Measurements from ENCODE around the gene PACSIN2.
"Not testable (repeated sequence)": the region's sequence is repeated elsewhere in the genome, so short reads cannot be mapped to it uniquely, and the experiment has no call there.

The PACSIN2 gene

DNA sequence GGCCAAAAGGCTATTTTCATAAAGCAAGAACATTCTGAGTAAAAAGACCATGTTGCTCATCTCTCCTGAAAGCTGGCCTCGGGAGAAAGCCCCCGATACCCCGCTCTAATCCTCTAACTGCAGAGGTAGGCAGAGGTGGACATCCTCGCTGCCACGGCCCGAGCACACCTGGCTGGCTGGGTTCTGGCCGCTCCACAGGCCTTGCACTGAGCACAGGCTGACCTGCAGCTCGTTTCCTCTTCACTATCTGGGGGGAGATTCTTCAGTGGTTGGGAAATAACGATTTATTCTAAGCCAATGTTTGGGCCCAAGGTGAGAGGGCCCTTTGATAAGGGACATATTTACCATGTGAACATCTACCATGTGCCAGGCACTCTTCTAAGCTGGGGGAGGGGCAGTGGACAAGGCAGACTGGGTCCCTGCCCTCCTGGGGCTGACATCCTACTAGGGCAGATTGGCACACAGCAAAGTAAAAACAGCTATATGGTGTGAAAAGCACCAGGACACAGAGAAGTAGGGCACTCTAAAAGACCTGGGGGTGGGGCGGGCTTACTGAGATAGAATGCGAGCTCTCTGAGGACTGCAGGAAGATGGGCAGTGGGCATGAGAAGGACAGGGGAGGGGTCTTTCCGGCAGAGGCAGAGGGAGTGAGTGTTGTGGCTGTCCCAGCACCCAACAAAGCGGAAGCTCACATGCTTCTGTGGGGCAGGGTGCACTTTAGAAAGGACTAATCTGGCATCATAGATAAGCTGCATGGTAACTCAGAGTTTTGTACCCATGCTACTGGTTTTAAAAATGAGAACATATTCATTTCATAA, 92.4 kb downstream of the PACSIN2 start:
- DNase-seq: no peak

DNA sequence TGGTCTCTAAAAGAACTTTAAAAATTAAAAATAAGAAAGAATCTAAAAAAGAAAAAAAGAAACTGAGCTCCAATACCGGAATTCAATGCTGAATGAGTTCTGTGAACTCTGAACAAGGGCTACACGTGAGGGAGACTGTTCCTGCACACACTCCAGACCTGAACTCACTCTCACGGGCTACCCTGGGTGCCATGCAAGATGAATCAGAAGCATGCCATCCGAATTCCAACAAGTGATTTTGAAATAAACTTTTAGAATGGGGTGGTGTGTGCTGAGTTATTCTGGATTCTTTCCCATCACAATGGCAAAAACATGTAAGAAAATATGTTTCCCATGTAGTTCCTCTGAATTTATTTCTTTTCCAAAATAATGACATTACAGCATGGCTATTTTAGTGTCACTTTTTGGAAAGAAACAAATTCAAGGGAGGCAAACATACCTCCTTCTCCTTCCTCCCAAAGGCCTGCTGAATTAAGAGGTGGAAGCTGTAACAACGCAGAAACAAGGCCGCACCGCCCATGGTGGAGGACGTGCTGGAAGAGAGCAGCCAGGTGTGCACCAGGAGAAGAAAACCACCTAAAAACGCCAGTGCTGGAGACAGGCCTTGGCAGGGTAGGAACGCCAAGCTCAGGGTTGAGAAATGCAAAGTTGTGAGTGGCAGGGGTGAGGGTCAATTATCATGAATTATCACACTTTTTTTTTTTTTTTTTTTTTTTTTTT, 94.7 kb downstream of the PACSIN2 start:
- no peak for DNase-seq

DNA sequence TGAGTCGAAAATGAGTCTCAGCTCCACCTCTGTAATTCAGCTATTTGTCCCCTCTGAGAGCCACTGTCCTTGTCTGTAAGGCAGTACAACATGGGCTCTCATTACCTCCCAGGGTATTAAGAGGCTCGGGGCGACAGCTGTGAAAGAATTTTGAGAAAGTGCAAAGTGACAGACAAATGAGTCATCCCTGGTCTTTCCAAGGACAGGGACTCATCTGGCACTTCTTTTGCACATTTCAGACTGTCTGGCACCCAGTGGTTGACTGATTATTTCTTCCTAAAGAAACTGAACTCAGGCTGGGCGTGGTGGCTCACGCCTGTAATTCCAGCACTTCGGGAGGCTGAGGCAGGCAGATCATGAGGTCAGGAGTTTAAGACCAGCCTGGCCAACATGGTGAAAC, 95.8 kb downstream of the PACSIN2 start:
- DNase-seq: no peak

DNA sequence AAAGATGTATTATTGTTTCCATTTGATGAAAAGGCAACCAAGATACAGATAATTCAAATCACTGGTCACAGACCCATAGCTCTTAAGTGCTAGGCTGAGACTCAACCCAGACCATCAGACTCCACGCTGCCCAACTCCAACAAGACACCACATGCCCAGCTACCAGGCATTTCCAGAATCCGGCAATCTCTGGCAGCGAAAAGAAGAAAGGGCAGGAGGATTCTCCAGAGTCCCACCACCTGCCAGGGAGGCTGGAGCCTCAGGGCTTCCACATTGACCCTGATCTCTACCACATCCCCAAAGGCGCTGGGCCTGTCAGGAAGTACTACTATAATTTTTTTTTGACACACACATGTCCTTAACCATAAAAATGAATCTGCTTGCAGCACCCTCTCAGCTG, 96.4 kb downstream of the PACSIN2 start:
- DNase-seq: no peak

DNA sequence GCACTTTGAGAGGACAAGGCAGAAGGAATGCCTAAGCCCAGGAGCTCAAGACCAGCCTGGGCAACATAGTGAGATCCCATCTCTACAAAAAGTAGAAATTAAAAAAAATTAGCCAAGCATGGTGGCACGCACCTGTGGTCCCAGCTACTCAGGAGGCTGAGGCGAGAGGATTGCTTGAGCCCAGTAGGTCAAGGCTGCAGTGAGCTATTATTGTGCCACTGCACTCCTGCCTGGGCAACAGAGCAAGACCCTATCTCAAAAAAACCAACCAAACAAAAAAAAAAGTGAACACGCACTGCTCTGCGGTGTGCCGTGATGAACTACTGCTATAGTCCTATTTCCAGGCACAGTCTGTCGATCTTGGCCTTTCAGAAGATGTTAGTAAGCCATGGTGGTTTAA, 97.6 kb downstream of the PACSIN2 start:
- DNase-seq: not testable (repeated sequence)

DNA sequence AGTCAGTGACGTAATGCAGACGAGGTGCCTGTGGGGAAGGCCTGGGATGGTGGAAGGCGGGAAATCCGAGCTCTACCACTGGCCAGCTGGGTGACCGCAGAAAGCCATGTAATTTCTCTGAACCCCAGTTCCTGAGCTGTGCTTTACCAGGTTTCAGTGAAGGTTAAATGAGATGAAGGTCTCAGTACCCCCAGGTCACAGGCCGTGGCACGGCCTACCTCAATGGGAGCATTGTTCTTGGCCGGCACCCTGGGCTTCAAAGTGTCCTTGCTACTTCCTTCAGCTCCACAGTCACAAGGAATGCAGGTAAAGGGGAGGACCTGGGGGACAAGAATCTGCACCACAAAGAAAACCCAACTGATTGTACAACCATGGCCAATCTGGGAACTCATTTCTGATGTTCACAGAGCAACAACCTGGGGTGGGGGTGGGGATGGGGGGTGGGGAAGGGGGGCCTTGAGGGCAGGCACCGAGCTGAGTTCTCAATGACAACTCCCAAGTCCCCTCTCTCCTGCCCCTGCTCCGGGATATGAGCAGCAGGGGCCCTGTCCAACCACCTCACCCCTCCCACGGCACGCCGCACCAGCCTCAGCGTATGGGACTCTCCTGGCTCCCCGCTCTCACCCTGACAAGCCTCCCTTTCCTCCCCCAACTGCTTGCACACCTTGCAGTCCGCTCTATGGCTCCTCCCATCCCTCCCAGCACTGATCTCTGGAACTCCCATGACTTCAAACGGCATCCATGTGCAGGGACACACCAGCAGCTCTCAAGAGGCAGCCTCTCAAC, 98.8 kb downstream of the PACSIN2 start:
- DNase-seq: no peak

DNA sequence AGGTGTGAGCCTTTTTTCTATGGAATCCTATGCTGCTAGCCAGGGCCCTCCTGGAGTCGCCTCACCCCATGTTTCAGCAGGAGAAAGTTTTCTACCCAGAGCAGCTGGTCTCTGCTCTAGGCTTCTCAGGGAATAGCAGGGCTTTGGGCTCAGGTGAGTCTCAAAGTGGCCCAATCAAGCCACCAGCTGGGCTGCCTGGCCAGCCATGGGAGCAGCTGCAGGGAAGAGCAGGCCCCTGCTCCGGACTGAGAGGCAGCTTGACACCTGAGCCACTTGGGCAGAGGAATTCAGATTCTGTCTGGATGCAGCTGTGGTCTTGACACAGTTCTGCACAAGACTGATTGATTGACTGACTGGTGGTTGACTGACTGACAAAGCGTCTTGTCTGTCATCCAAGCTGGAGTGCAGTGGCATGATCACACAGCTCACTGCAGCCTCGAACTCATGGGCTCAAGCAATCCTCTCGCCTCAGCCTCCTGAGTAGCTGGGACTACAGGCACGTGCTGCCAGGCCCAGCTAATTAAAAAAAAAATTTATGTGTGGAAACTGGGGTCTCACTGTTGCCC, 100.4 kb downstream of the PACSIN2 start:
- no peak for DNase-seq

DNA sequence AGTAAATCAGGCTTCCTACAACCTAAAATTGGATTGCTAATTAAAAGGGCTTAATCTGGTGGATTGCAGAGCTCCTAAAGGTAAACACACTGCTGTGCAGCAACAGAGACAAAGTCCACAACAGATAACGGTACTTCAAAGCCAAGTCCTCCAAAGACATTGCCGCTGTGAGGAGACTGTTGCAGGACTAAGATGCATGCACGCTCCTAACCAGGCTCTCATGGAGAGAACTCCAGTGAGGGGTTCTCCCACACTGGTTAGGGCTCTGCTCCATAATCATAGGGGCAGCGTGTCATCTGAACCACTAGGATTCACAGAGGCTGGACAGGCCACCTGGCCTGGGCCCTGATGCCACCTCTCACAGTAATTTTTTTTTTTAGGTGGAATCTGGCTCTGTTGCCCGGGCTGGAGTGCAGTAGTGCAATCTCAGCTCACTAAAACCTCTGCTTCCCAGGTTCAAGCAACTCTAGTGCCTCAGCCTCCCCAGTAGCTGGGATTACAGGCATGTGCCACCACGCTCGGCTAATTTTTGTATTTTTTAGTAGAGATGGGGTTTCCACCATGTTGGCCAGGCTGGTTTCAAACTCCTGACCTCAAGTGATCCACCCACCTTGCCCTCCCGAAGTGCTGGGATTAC, 101.0 kb downstream of the PACSIN2 start:
- no peak for DNase-seq

DNA sequence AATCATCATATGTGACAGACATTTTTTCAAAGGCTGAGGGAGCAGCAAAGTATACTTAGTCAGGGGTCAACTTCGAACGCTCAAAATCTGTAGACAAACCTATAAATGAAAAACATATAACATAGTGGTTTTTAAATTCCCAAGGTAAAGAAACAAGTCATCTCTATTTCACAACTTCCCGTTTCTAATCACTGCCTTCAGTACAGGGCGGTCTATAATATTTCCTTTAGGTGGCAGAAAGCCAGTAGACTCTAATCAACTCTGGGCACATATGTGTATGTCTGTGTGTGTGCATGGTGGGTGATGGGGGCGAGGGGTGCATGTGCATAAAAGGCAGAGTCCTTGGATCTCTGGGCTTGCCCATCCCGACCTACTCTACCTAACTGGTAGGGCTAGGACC, 102.9 kb downstream of the PACSIN2 start:
- no peak for DNase-seq

DNA sequence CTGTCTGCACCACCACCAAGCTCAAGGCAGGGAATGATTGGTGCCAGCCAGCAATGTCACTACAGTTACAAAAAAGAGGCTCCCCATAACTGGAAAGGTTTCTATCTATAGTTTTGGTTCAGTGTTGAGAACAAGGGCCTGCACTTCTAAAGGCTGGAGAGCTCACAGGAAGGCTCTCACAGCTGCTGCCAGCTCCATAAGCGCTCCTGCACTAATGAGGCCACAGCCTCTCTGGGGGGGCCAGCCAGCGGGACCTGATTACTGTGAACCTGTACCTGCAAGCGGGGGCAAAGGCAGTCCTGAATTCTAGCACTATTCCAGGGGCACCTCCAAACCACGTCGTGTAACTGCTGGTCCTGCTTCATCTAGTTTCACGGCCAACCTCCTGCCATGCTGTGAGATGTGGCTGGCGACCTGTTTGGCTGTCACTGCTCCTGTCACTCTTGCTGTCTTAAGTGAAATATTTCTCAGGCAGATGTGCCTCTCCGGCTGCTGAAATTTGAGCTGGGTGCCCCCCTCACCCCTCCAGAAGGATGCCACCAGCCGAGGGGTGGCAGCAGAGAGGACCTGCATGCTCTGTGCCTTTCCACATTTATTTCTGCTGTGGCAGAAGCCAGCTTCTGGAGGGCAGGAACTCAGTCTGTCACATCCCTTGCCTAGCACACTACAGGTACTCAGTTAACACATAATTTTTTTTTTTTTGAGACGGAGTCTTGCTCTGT, 104.6 kb downstream of the PACSIN2 start:
- no peak for DNase-seq

DNA sequence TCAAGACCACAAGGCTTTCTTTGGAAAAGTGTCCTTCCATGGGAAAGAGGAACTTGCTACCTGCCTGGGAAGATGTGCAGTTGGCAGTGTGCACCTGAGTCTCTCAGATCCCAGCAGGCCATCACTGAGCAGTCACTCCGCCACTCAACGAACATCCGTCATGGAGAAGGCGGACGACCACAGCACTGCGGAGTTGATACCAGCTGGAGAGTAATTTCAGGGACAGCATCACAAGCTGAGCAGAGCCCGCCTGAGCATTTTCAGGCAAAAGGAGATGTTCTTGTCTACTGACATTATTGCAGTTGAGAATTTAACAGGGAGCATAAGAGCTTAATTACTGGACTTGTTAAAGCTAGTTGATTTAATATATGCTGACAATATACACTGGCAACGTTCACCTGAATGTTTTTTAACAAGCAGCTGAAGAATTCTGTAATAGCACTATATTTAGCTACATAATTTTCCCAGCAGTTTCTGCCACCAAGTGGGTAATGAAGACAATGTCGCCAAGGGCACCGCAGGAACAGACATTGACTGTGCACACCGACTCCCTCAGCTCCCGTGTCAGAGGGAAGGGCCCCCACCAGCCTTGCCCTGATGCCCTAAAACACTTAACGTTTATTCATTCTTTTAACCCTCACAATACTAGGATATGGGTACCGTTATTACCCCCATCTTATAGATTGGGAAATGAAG, 105.4 kb downstream of the PACSIN2 start:
- DNase-seq: no peak

DNA sequence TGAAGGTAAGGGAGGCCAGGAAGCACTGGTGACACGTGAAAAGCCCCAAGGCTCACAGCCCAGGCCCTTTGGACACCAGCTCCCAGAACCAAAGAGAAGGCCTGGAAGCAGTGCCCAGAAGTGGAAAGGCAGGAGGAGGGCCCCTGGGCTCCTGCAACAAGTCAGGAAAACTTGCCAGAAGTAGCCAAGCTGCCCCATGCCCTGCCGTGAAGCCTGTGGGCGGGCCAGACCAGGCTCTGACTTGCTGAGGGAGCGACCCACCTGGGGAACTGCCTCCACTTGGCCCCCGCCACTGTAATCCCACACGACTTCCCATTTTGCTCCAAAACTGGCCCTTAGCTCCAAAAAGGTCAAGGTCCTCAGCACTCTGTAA, 106.6 kb downstream of the PACSIN2 start:
- DNase-seq: no peak

DNA sequence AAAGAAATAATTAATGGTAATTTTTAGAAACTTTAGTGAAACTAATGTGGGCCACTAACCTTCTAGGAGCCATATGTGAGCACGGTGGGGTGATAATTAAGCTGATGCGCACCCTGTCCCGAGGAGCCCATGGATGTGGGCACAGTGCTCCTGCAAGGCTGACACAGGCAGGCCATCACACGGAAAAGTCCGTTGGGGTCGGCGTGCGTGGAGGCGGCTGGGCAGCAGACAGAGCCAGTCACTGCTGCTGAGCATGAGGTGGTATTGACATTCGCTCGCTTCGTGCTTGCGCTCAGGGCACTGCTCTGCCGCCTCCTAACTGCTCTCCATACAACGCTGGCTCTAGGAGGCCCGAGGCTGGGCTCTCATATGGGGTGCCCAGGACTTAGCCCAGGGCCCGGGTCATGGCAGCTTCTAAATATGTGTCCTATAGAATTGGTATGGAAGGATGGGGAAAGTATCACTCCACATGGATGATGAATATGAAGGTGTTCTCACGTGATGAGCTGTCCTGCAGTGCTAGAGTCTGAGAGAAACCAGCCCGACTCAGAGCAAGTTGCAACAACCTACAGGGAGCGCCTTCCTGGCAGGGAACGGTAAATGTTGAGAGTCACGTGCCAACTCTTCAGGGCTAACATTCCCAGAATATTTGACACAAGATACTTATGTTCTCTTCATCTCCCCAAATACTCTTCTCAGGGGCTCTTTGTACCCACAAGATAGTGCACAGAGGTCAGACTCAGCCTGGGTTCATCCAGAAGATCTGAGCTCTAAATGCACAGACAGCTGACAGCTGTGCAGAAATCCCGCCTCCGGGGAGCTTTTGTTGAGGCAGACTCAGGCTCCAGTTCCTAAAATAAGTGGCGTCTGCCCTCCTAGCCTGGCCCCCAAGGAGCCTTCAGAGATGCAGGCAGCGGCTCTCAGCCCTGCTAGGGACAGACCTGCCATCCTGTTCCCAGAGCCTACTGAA, 107.3 kb downstream of the PACSIN2 start:
- DNase-seq: no peak

DNA sequence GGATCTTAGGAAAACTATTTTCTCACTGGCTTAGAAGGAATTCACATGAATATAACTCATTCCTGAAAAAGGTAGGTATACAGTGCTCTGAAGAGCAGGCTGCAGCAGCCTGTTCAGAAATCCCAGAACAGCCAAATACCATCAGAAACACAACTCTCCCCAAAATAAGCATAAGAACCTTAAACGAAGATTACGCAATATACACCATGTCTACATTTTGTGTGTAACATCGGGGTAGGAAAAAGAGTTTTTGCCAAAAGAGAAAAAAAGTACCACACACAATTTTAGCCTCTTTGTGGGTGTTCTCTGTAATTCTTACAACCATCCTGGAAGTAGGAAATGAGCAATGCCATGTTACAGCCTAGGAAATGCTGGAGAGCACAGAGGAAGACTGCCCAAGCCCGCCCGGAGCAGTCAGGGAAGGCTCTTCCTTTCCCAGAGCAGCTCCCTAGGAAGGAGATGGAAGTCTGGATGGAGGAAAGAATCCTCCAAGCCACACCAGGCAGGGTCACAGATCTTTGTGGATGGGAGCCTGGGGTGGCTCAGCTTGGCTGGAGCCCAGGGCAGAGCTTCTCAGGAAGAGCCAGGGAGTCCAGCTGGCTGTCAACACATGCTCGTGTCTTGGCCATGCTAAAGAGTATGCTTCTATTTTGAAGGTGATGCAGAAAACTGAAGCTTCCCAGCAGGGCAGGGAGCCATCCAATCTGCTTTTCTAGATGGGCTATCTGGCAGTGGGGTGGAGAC, 108.2 kb downstream of the PACSIN2 start:
- DNase-seq: no peak

DNA sequence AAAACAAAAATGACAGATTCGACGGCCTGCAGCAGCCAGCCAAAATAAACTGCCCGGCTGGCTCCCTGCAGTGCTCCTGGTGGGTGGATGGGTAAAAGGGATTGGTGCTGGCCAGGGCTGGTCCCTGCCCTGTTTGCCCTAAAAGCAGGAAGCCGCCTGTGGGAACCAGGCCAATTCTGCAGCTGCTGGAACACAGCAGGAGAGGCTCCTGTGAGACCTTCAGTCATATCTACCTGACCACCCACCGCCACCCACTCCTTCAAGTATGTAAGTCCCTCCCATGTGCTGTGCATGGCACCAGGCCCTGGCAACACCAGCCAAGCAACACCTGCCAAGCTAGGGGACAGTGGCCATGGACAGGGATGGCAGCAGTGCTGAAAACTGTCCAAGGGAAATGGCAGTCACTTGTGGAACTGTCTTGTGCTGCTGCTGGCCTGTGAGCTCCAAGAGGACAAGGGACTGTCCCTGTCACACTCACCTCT, 109.2 kb downstream of the PACSIN2 start:
- DNase-seq: no peak

DNA sequence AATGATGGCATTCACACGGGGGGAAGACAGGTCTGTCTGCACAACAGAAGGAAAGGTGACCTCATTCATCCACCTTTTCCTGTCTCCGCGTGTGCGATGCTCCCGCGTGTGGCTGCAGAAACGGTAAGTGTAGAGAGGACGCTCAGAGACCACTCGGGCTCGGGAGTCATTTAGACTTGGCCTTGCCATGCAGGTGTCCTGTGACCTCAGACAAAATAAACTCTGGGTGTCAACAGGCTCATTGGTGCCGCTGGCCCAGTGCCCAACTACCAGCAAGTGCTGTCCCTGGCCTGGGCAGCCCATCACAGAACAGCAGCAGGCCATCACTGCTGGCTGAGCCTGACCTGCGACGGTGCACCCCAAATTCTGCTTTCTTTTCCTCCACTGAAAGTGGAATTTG, 109.7 kb downstream of the PACSIN2 start:
- no peak for DNase-seq

DNA sequence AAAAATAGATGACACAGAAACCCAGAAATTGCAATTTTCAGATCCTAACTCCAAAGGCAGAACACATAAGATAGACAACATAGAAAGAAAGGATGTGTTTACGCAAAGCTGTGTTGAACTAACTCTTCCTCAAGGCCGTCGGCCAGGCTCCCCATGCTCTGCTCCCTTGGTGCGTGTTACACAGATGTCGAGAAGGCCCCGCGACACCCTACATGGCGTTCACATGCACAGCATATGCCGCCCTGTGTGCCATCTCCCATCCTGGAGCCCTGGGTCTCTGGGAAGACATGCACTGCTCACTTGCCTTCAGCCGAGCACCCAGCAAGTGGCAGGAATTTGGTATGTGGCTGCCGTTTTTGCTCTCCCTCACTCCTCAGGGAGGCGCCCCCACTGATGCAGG, 110.9 kb downstream of the PACSIN2 start:
- no peak for DNase-seq

DNA sequence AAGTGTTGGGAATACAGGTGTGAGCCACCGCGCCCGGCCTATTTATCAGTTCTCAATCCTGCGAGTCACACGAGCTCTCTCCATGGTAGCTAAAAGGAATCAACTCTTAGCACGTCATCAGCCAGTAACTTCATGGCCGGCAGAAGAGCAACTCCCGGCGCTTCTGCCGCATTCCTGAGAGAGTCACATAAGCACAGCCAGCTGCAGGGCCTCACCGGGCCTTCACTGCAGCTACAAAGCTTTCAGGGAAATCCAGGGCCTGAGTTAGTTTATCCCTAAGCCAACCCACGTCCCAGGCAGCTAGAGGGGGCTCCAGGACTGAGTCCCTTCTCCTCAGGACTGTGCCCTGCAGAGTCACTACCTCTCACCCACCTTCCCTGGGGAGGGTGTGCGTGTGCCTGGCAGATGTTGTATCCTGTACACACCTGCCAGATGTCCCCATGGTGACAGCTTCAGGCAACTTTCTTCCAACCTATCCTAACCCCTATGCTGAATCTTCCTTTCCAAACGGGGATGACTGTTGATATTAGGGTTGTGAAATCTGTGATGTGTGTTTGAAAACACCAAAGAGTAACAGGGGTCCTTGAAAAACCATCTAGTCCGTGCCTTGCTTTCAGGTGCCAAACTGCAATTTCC, 112.0 kb downstream of the PACSIN2 start:
- no peak for DNase-seq
